GM23338 (cell line): ENCODE results near the gene LCOR.

Experiments used
- CREB1 ChIP-seq: fragments of 250-450 bp; sonication (Bioruptor Pico); IDR thresholded peaks from 2 replicates; pipeline ENCODE4 v1.5.0; 2020; ENCODE audit warnings: low read depth, mild to moderate bottlenecking, moderate library complexity
- CTCF ChIP-seq, 2 experiments: fragments of 200-600 bp in 1 of 2; sonication (generic) in 1 of 2; conservative IDR thresholded peaks; 2 replicates each; pipeline versions ENCODE4 v1.5.1 to v1.6.1; 2016 to 2017; ENCODE audit warnings: antibody characterized with exemption in 2 of 2, low read depth in 2 of 2, mild to moderate bottlenecking in 2 of 2, moderate library complexity in 1 of 2
- EZH2 ChIP-seq: fragments of 200-600 bp; sonication (generic); IDR thresholded peaks from one replicate; pipeline ENCODE4 v1.8.0; 2017; ENCODE audit warnings: antibody characterized with exemption, mild to moderate bottlenecking, low read depth; ENCODE audit not compliant: unreplicated experiment
- JUNB ChIP-seq: IDR thresholded peaks from one replicate; pipeline ENCODE4 v1.6.1; 2016; ENCODE audit warnings: antibody characterized with exemption; ENCODE audit not compliant: unreplicated experiment
- POLR2AphosphoS5 ChIP-seq: IDR thresholded peaks from 2 replicates; pipeline ENCODE4 v1.6.1; 2016; ENCODE audit warnings: antibody characterized with exemption, low read depth
- REST ChIP-seq: IDR thresholded peaks from one replicate; pipeline ENCODE4 v1.6.1; 2018; ENCODE audit warnings: antibody characterized with exemption; ENCODE audit not compliant: unreplicated experiment
- ZNF114 ChIP-seq: fragments of 250-450 bp; sonication (Bioruptor Pico); IDR thresholded peaks from 2 replicates; pipeline ENCODE4 v1.5.0; 2020; ENCODE audit warnings: mild to moderate bottlenecking, moderate library complexity

- TF ChIP-seq CTCF (conservative IDR thresholded peaks at IDR 0.05; ENCODE audit: low read depth in 2 of 2), result no peak
- TF ChIP-seq POLR2AphosphoS5, result no peak
- no peak for TF ChIP-seq JUNB
- TF ChIP-seq EZH2, result no peak
- no peak for TF ChIP-seq REST
- TF ChIP-seq CREB1 (CRISPR knock-in tag), result no peak
- TF ChIP-seq ZNF114 (CRISPR knock-in tag), result no peak
These were observed 128.8 kb downstream of the LCOR start for GRCh38 chr10:96960872-96961271.
